ENCODE data around the gene KCND1.

DNA sequence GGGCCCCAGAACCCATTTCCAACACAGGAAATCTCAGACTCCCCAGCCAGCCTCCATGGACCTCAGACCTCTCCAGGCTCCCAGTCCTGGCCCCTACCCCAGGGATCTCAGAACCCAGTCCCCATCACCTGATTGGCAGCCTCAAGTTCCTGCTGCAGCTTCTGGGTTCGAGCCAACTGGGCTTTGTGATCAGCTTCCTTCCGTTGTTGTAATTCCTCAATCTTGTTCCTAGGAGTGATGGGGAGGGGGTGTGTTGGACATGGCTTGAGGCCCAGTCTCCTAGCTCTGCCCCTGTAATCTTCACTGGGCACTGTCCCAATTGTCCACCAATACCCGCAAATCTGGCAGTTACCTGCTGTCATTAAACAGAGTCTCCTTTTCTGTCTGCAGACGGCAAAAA lies 17.8 kb upstream of the KCND1 start:
- TF ChIP-seq, protein P1, sequence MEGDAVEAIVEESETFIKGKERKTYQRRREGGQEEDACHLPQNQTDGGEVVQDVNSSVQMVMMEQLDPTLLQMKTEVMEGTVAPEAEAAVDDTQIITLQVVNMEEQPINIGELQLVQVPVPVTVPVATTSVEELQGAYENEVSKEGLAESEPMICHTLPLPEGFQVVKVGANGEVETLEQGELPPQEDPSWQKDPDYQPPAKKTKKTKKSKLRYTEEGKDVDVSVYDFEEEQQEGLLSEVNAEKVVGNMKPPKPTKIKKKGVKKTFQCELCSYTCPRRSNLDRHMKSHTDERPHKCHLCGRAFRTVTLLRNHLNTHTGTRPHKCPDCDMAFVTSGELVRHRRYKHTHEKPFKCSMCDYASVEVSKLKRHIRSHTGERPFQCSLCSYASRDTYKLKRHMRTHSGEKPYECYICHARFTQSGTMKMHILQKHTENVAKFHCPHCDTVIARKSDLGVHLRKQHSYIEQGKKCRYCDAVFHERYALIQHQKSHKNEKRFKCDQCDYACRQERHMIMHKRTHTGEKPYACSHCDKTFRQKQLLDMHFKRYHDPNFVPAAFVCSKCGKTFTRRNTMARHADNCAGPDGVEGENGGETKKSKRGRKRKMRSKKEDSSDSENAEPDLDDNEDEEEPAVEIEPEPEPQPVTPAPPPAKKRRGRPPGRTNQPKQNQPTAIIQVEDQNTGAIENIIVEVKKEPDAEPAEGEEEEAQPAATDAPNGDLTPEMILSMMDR (IDR thresholded peaks at IDR 0.05; ENCODE audit: low read length): no peak
- TF ChIP-seq EZH2 (IDR thresholded peaks at IDR 0.05; ENCODE audit: borderline replicate concordance, low read length): no peak

Measured in OCI-LY1 (cell line).